Esophagus mucosa (tissue), 1 donor: ENCODE measurements around the gene COA7. TPM values are rescaled to one million over a fixed set of nuclear protein-coding genes. Genes with fewer than 3 reads are reported as not detected.

Source experiments
- total RNA-seq: library from RNA; stranded (reverse); gene quantifications from one replicate; pipeline ENCODE4 v1.2.4, GENCODE V29; 2023
- donor health status: DM: yes; HTN: yes; CAD: no.

Gene COA7
- total RNA-seq, 1 donor from 2014 or later, result 13.7 TPM

Other genes with a start within 250 kb of the COA7 start
- 21.9 TPM for gene TUT4, start 145.3 kb downstream of the COA7 start, total RNA-seq
- gene GPX7, start 96.0 kb downstream of the COA7 start, total RNA-seq, result 1.6 TPM
- gene SHISAL2A, start 65.2 kb downstream of the COA7 start, total RNA-seq, result 0.36 TPM
- 13.2 TPM for gene ZYG11B, start 28.1 kb upstream of the COA7 start, total RNA-seq
- gene ZYG11A, start 144.4 kb upstream of the COA7 start, total RNA-seq, result 0.44 TPM
- gene ECHDC2, start 223.4 kb upstream of the COA7 start, total RNA-seq, result 92.5 TPM
- 84.7 TPM for gene SCP2, start 228.9 kb upstream of the COA7 start, total RNA-seq